ENCODE data around the gene RNF207. TPM values are rescaled to one million over a fixed set of nuclear protein-coding genes. Genes with fewer than 3 reads are reported as not detected.

RNF207 gene
- total RNA-seq, 1 donor, result 42.7 TPM

- Histone ChIP-seq H3K4me1 (ENCODE audit: insufficient read depth, low read length) (peaks cover 4% of the 10 kb centered on the region), H3K79me2 (ENCODE audit: insufficient read depth, low read length) (no peaks in the 10 kb centered on the region), H3K27me3 (ENCODE audit: insufficient read depth, low read length) (peaks cover 38% of the 10 kb centered on the region), H3K36me3 (ENCODE audit: insufficient read depth, low read length) (no peaks in the 10 kb centered on the region), H3K4me3 (ENCODE audit: insufficient read depth, low read length) (no peak overlapping the region), H3K27ac (ENCODE audit: low read depth, low read length) (no peak overlapping the region), H3K4me2 (ENCODE audit: insufficient read depth, low read length) (no peak overlapping the region), H2AFZ (ENCODE audit: low read length) (no peak overlapping the region), H4K20me1 (ENCODE audit: insufficient read depth, low read length) (peaks cover 7% of the 10 kb centered on the region), H3K9me3 (ENCODE audit: low read depth, low read length) (no peaks in the 10 kb centered on the region)
- TF ChIP-seq CTCF (IDR thresholded peaks at IDR 0.05; ENCODE audit: extremely low read depth, low read depth, low read length), result no peak
- DNase-seq (ENCODE audit: insufficient read length, low spot score, missing footprints), result peak; percentile 86
Measured at GRCh38 chr1:6248161-6248776, 42.4 kb downstream of the RNF207 start.

DNA sequence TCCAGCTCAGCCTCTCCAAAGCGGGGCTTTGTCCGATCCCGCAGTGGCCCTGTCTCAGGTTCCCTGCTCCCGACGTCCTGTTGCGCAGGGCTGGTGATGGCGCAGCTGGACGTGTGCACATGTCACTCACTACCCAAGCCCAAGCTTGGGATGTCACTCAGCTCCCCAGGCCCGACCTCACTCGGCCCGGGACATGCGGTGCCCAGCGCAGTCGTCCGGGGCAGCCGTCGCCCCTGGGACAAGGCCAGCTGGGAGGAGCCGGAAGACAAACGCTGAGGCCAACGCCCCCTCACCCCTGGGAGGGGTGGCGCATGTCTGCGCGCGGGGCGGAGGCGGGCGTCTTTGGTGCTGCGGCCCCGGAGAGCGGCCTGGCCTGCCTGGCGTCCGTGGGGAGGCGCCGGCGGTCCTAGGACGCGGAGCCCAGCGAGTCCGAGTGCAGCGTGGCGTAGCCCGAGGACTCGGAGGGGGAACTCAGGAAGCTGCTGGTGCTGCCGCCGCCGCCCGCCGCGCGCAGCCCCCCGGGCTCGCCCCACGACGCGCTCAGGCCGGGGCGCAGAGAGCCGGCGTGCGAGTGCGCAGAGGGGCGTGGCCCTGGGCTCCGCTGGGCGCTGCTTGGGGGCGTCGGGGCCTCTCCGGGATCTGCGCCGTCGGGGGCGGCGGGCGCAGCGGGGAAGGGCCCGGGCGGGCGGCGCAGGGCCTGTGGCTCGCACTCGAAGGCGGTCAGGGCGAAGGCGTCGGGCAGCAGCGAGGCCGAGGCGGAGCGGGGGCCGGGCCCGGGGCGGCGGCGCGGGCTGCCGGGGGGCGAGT lies 43.2 kb downstream of the RNF207 start:
- no peaks in the 10 kb centered on the region for H3K9me3 ChIP-seq (ENCODE audit: low read depth, low read length)
- peak overlapping the region; percentile 13 for H3K4me3 ChIP-seq (ENCODE audit: insufficient read depth, low read length)
- peaks cover 4% of the 10 kb centered on the region for H3K4me1 ChIP-seq (ENCODE audit: insufficient read depth, low read length)
- H2AFZ ChIP-seq (ENCODE audit: low read length), result no peak overlapping the region
- peaks cover 29% of the 10 kb centered on the region for H3K27me3 ChIP-seq (ENCODE audit: insufficient read depth, low read length)
- no peak for TF ChIP-seq CTCF (IDR thresholded peaks at IDR 0.05; ENCODE audit: extremely low read depth, low read depth, low read length)
- H3K79me2 ChIP-seq (ENCODE audit: insufficient read depth, low read length), result no peaks in the 10 kb centered on the region
- peak; percentile 94 for DNase-seq (ENCODE audit: insufficient read length, low spot score, missing footprints)
- H3K36me3 ChIP-seq (ENCODE audit: insufficient read depth, low read length), result no peaks in the 10 kb centered on the region
- H3K4me2 ChIP-seq (ENCODE audit: insufficient read depth, low read length), result no peak overlapping the region
- H4K20me1 ChIP-seq (ENCODE audit: insufficient read depth, low read length), result peaks cover 10% of the 10 kb centered on the region
- no peak overlapping the region for H3K27ac ChIP-seq (ENCODE audit: low read depth, low read length)

DNA sequence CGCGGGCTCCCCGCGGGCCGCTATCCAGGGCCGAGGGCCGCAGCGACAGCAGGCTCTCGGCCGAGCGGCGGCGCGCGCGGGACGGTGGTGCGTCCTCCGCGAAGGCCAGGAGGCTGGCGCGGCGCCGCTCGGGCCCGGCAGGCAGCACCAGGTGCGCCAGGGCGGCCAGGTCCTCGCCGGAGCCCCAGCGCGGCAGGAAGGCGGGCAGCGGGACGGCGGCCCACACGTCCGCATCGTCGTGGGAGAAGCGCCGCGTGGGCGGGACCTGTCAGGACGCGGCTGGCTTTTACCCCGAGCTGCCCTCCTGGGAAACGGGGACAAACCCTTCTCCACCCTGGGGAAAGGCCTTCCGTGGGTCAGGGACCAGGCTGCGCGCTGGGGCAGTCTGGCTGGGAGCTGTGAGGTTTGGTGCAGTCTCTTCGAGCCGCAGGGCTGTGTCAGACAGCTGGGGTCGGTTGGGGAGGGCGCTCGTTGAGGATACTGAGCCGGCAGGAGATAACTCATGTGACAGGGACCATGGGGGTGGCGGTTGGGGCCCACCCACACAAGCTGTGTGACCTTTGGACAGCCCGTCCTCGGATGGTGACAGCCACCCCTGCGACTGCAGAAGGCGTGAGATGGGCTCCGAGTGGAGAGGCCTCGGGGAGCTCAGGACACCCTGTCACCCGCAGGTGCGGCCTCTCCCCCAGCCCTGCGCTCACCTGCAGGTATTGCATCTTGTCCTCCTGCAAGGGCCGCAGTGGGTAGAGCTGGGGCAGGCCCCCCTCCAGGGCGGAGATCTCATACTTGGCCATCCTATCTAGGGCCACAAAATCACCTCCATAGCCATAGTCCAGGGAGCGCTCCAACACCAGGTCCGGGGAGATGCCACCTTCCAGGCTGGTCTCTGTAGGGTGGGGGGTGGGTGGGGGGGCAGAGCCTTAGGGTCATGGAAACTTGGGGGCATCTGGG lies 44.1 kb downstream of the RNF207 start:
- peaks cover 10% of the 10 kb centered on the region for H4K20me1 ChIP-seq (ENCODE audit: insufficient read depth, low read length)
- H3K79me2 ChIP-seq (ENCODE audit: insufficient read depth, low read length), result no peaks in the 10 kb centered on the region
- H3K4me3 ChIP-seq (ENCODE audit: insufficient read depth, low read length), result no peak overlapping the region
- H3K27me3 ChIP-seq (ENCODE audit: insufficient read depth, low read length), result peaks cover 23% of the 10 kb centered on the region
- peaks cover 4% of the 10 kb centered on the region for H3K4me1 ChIP-seq (ENCODE audit: insufficient read depth, low read length)
- H3K4me2 ChIP-seq (ENCODE audit: insufficient read depth, low read length), result no peak overlapping the region
- no peak for TF ChIP-seq CTCF (IDR thresholded peaks at IDR 0.05; ENCODE audit: extremely low read depth, low read depth, low read length)
- H3K27ac ChIP-seq (ENCODE audit: low read depth, low read length), result no peak overlapping the region
- H3K36me3 ChIP-seq (ENCODE audit: insufficient read depth, low read length), result no peaks in the 10 kb centered on the region
- no peak overlapping the region for H2AFZ ChIP-seq (ENCODE audit: low read length)
- no peaks in the 10 kb centered on the region for H3K9me3 ChIP-seq (ENCODE audit: low read depth, low read length)
- DNase-seq (ENCODE audit: insufficient read length, low spot score, missing footprints), result peak; percentile 90

Measured in osteoblast (primary cell).